Endothelial cell of umbilical vein (primary cell): ENCODE measurements around the gene MLLT1. TPM values are rescaled to one million over a fixed set of nuclear protein-coding genes. Genes with fewer than 3 reads are reported as not detected.

ENCODE experiments used
- BruUV-seq: library from RNA; stranded (reverse); fragments of 400-500 nt; replicated peaks from 2 replicates; lab custom pipeline; 2021; lab: Mats Ljungman, UMichigan
- CTCF ChIA-PET: fragments of 300-600, 350-600 bp; sonication (Branson Sonifier 250); formaldehyde crosslinking; loops from one replicate; lab custom pipeline; 2021; ENCODE audit warnings: antibody characterized with exemption, inconsistent platforms; lab: Charles Lee
- POLR2A ChIA-PET: fragments of 300-600, 350-600 bp; sonication (Branson Sonifier 250); formaldehyde crosslinking; loops from one replicate; lab custom pipeline; 2021; ENCODE audit warnings: antibody characterized with exemption, inconsistent platforms; lab: Charles Lee
- DNase-seq: peaks from one replicate; pipeline ENCODE4 v3.0.0-alpha.2; 2011; ENCODE audit warnings: low read depth, low spot score
- FAIRE-seq: peaks from 2 replicates; lab custom pipeline; 2011; peaks lifted over from hg19 to GRCh38; lab: Jason Lieb, UNC
- H2AFZ ChIP-seq: 2 replicates; pipeline ENCODE4 v1.6.0; 2012; ENCODE audit warnings: low read depth, low read length, control low read depth, inconsistent platforms
- H3K27ac ChIP-seq: 2 replicates; pipeline ENCODE4 v1.5.1; 2011; ENCODE audit warnings: low read depth, mild to moderate bottlenecking, control low read depth, low read length, moderate library complexity; ENCODE audit not compliant: insufficient read depth
- H3K27me3 ChIP-seq, 2 experiments: 2 replicates each; pipeline versions ENCODE4 v1.6.0 to v1.6.1; 2011; ENCODE audit warnings: low read length in 2 of 2, mixed read lengths in 1 of 2; ENCODE audit not compliant: control insufficient read depth in 2 of 2, insufficient read depth in 2 of 2
- H3K36me3 ChIP-seq, 2 experiments: 2 replicates in 1 of 2; 3 replicates in 1 of 2; pipeline ENCODE4 v1.5.1; 2011; ENCODE audit warnings: low read length in 2 of 2, mild to moderate bottlenecking in 1 of 2, moderate library complexity in 1 of 2; ENCODE audit not compliant: control insufficient read depth in 2 of 2, insufficient read depth in 2 of 2; ENCODE audit errors: extremely low read depth in 1 of 2
- H3K4me1 ChIP-seq: 3 replicates; pipeline ENCODE4 v1.5.1; 2011; ENCODE audit warnings: mild to moderate bottlenecking, low read length; ENCODE audit not compliant: control insufficient read depth, insufficient read depth; ENCODE audit errors: extremely low read depth
- H3K4me2 ChIP-seq: 2 replicates; pipeline ENCODE4 v1.6.1; 2011; ENCODE audit warnings: low read length, control low read depth, mixed read lengths; ENCODE audit not compliant: insufficient read depth
- H3K4me3 ChIP-seq, 3 experiments: fragments of 200-600 bp in 1 of 3; sonication (generic), shearing (Covaris generic) in 1 of 3; replicated peaks in 1 of 3; 2 replicates each; pipeline ENCODE4 v1.5.1; 2011 to 2016; ENCODE audit warnings: control low read depth in 3 of 3, low read length in 3 of 3, mild to moderate bottlenecking in 2 of 3, inconsistent platforms in 1 of 3, low read depth in 1 of 3, moderate library complexity in 1 of 3; ENCODE audit not compliant: insufficient read depth in 1 of 3
- H3K79me2 ChIP-seq: 2 replicates; pipeline ENCODE4 v1.6.0; 2012; ENCODE audit warnings: low read length, inconsistent platforms; ENCODE audit not compliant: control insufficient read depth, insufficient read depth
- H3K9ac ChIP-seq: replicated peaks from 2 replicates; pipeline ENCODE3; 2011; ENCODE audit warnings: low read length, control low read depth; ENCODE audit not compliant: insufficient read depth; ENCODE audit errors: extremely low read depth
- H3K9me1 ChIP-seq: replicated peaks from 3 replicates; pipeline ENCODE4 v1.6.0; 2011; ENCODE audit warnings: mild to moderate bottlenecking, low read length; ENCODE audit not compliant: control insufficient read depth, insufficient read depth; ENCODE audit errors: extremely low read depth
- H3K9me3 ChIP-seq: replicated peaks from 2 replicates; pipeline ENCODE4 v1.5.1; 2012; ENCODE audit warnings: low read length, inconsistent platforms; ENCODE audit not compliant: control insufficient read depth, insufficient read depth
- H4K20me1 ChIP-seq: replicated peaks from 2 replicates; pipeline ENCODE3; 2011; ENCODE audit warnings: mild to moderate bottlenecking, low read length; ENCODE audit not compliant: control insufficient read depth, insufficient read depth; ENCODE audit errors: extremely low read depth
- EZH2 ChIP-seq: IDR thresholded peaks from 2 replicates; pipeline ENCODE4 v1.6.1; 2012; ENCODE audit warnings: borderline replicate concordance, low read depth, mild to moderate bottlenecking, moderate library complexity, low read length, inconsistent platforms; ENCODE audit not compliant: severe bottlenecking
- FOS ChIP-seq: IDR thresholded peaks from 2 replicates; pipeline ENCODE4 v1.6.1; 2011; ENCODE audit warnings: mild to moderate bottlenecking, low read length, moderate library complexity, borderline replicate concordance; ENCODE audit not compliant: insufficient read depth
- GATA2 ChIP-seq: IDR thresholded peaks from 2 replicates; pipeline ENCODE4 v1.7.0; 2011; ENCODE audit warnings: low read depth, mild to moderate bottlenecking, moderate library complexity, mixed read lengths, low read length; ENCODE audit not compliant: insufficient read length, insufficient read depth
- JUN ChIP-seq: IDR thresholded peaks from 2 replicates; pipeline ENCODE4 v1.6.1; 2011; ENCODE audit warnings: borderline replicate concordance, low read depth; ENCODE audit not compliant: insufficient read length, insufficient read depth
- MYC ChIP-seq: IDR thresholded peaks from one replicate; pipeline ENCODE4 v1.6.1; 2011; ENCODE audit warnings: mild to moderate bottlenecking, low read depth, low read length
- POLR2A ChIP-seq: IDR thresholded peaks from 2 replicates; pipeline ENCODE4 v1.6.1; 2012; ENCODE audit warnings: low read depth, mild to moderate bottlenecking, control low read depth, low read length
- POLR2AphosphoS5 ChIP-seq: IDR thresholded peaks from 2 replicates; pipeline ENCODE4 v1.6.1; 2012; ENCODE audit warnings: low read depth, mild to moderate bottlenecking, control low read depth, low read length, moderate library complexity; ENCODE audit not compliant: insufficient read depth
- dilution Hi-C: fragments of 300-500 bp; cut with MboI; formaldehyde crosslinking; loops from one replicate; pipeline ENCODE4 v1.15.0; 2019; ENCODE audit warnings: low sequenced_read_pairs; ENCODE audit not compliant: extremely low pct_ligation_motif_present
- intact Hi-C: fragments of 100-400 bp; cut with micrococcal nuclease; formaldehyde crosslinking; loops from one replicate; pipeline ENCODE4 v1.10.0; 2022
- polyA plus RNA-seq, 4 experiments: library from polyadenylated mRNA; depleted of rRNA in 3 of 4; stranded (reverse) in 3 of 4; unstranded in 1 of 4; fragments of >200 nt; gene quantifications; 2 replicates each; pipeline versions ENCODE4 v1.2.1 to v1.2.3, GENCODE V29; 2011 to 2012; ENCODE audit warnings: missing spikeins in 1 of 4
- total RNA-seq: library from RNA; stranded (reverse); gene quantifications from 2 replicates; pipeline ENCODE4 v1.2.3, GENCODE V29; 2021
- TF ChIP-seq, protein P1 (sequence below), 2 donors: IDR thresholded peaks; 1 replicate in 1 of 2; 2 replicates in 1 of 2; pipeline ENCODE4 v1.5.1; 2011; ENCODE audit warnings: low read length in 2 of 2, mild to moderate bottlenecking in 2 of 2, moderate library complexity in 2 of 2, control low read depth in 1 of 2, inconsistent platforms in 1 of 2, low read depth in 1 of 2; ENCODE audit not compliant: insufficient read depth in 1 of 2; ENCODE audit errors: extremely low read depth in 1 of 2
- TF ChIP-seq, protein P2 (sequence below): IDR thresholded peaks from 2 replicates; pipeline ENCODE4 v1.6.1; 2011; ENCODE audit not compliant: insufficient read depth, insufficient read length

The MLLT1 gene
- total and polyA plus RNA-seq, 2 donors (not counting 3 experiments of a cell fraction or from before 2014, with no cell fraction given) = 43.9 to 84.8 TPM

GRCh38 chr19:6324757-6325156, 45.0 kb upstream of the MLLT1 start:
- no TSS peak for BruUV-seq
- FAIRE-seq = no peak
- CTCF ChIA-PET = no interaction called here

GRCh38 chr19:6322284-6322683, 42.5 kb upstream of the MLLT1 start:
- intact Hi-C loops (no loop called here), dilution Hi-C loops (no loop called here)
- BruUV-seq = no TSS peak
- Histone ChIP-seq H4K20me1 (no peaks in the 10 kb centered on the region), H3K9me1 (no peaks in the 10 kb centered on the region), H3K36me3 (no peaks in the 10 kb centered on the region), H3K4me3 (no peak overlapping the region), H2AFZ (no peak overlapping the region), H3K9me3 (no peaks in the 10 kb centered on the region), H3K27me3 (no peaks in the 10 kb centered on the region), H3K4me1 (no peaks in the 10 kb centered on the region), H3K9ac (no peak overlapping the region), H3K27ac (no peak overlapping the region), H3K79me2 (no peaks in the 10 kb centered on the region), H3K4me2 (no peak overlapping the region)
- TF ChIP-seq GATA2 (no peak), EZH2 (no peak), FOS (no peak), MYC (no peak), POLR2AphosphoS5 (no peak), POLR2A (no peak), JUN (no peak)
- TF ChIP-seq, protein P1, sequence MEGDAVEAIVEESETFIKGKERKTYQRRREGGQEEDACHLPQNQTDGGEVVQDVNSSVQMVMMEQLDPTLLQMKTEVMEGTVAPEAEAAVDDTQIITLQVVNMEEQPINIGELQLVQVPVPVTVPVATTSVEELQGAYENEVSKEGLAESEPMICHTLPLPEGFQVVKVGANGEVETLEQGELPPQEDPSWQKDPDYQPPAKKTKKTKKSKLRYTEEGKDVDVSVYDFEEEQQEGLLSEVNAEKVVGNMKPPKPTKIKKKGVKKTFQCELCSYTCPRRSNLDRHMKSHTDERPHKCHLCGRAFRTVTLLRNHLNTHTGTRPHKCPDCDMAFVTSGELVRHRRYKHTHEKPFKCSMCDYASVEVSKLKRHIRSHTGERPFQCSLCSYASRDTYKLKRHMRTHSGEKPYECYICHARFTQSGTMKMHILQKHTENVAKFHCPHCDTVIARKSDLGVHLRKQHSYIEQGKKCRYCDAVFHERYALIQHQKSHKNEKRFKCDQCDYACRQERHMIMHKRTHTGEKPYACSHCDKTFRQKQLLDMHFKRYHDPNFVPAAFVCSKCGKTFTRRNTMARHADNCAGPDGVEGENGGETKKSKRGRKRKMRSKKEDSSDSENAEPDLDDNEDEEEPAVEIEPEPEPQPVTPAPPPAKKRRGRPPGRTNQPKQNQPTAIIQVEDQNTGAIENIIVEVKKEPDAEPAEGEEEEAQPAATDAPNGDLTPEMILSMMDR (IDR thresholded peaks at IDR 0.05; ENCODE audit: extremely low read depth in 1 of 2, insufficient read depth in 1 of 2, low read depth in 1 of 2, low read length in 2 of 2) = no peak
- FAIRE-seq = no peak
- DNase-seq = no peak
- ChIA-PET CTCF (no interaction called here), POLR2A (no interaction called here)

More at GRCh38 chr19:6324757-6325156, 45.0 kb upstream of the MLLT1 start:
- no peak for DNase-seq
- Histone ChIP-seq H3K27me3 (no peaks in the 10 kb centered on the region), H3K36me3 (no peaks in the 10 kb centered on the region), H3K9me1 (no peaks in the 10 kb centered on the region), H3K79me2 (no peaks in the 10 kb centered on the region), H3K27ac (no peak overlapping the region), H3K4me1 (no peaks in the 10 kb centered on the region), H3K9ac (no peak overlapping the region), H2AFZ (no peak overlapping the region), H3K4me2 (no peak overlapping the region), H3K9me3 (no peaks in the 10 kb centered on the region), H3K4me3 (no peak overlapping the region), H4K20me1 (no peaks in the 10 kb centered on the region)
- TF ChIP-seq, protein P2, sequence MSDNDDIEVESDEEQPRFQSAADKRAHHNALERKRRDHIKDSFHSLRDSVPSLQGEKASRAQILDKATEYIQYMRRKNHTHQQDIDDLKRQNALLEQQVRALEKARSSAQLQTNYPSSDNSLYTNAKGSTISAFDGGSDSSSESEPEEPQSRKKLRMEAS = no peak
- TF ChIP-seq MYC (no peak), JUN (no peak), POLR2AphosphoS5 (no peak)
- TF ChIP-seq, protein P1 (IDR thresholded peaks at IDR 0.05; ENCODE audit: extremely low read depth in 1 of 2, insufficient read depth in 1 of 2, low read depth in 1 of 2, low read length in 2 of 2) = no peak
- dilution Hi-C loops (no loop called here), intact Hi-C loops (no loop called here)
- POLR2A ChIA-PET = no interaction called here
